ENCODE results near the gene CLDND2.

CLDND2 gene

DNA sequence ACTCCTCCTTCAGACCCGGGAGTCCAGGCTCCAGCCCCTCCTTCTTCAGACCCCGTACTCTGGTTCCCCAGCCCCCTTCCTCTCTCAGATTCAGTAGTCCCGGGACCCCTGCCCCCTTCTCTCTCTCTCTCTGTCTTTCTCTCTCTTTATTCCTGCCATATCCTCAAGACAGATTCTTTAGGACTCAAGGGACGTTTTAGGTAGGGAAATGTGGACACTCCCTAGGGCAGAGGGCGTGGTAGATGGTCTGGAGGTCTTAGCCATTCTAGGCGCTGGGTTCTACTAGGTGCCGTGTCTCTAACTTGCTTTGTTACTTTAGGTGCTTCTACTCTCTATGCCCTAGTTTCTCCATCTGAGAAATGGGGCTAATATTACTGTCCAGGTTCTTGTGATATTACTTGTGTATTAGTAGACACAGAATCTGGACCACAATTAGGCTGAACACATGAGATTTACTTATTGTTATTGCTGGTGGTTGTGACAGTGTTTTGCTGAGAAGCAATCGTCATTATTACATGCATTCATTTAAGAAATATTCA is 22.3 kb upstream of the CLDND2 start:
- H3K9me2 ChIP-seq (replicated peaks; ENCODE audit: control insufficient read depth, low read length): no peaks in the 10 kb centered on the region
- no peaks in the 10 kb centered on the region for H4K20me1 ChIP-seq (ENCODE audit: control insufficient read depth, insufficient read depth, low read depth, low read length)
- H3K27ac ChIP-seq (ENCODE audit: low read depth, low read length): no peak overlapping the region
- TF ChIP-seq EZH2phosphoT487 (IDR thresholded peaks at IDR 0.05; ENCODE audit: borderline replicate concordance, low read length): no peak
- TF ChIP-seq, protein P1, sequence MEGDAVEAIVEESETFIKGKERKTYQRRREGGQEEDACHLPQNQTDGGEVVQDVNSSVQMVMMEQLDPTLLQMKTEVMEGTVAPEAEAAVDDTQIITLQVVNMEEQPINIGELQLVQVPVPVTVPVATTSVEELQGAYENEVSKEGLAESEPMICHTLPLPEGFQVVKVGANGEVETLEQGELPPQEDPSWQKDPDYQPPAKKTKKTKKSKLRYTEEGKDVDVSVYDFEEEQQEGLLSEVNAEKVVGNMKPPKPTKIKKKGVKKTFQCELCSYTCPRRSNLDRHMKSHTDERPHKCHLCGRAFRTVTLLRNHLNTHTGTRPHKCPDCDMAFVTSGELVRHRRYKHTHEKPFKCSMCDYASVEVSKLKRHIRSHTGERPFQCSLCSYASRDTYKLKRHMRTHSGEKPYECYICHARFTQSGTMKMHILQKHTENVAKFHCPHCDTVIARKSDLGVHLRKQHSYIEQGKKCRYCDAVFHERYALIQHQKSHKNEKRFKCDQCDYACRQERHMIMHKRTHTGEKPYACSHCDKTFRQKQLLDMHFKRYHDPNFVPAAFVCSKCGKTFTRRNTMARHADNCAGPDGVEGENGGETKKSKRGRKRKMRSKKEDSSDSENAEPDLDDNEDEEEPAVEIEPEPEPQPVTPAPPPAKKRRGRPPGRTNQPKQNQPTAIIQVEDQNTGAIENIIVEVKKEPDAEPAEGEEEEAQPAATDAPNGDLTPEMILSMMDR (IDR thresholded peaks at IDR 0.05; ENCODE audit: low read depth, low read length, poor library complexity, severe bottlenecking): no peak
- no peaks in the 10 kb centered on the region for H3K27me3 ChIP-seq (ENCODE audit: control insufficient read depth, low read length)
- peak overlapping the region; percentile 65 for H3K4me2 ChIP-seq (ENCODE audit: low read length)
- peaks cover 6% of the 10 kb centered on the region for H3K79me2 ChIP-seq (ENCODE audit: control insufficient read depth, low read length)
- H3K4me1 ChIP-seq (ENCODE audit: control insufficient read depth, low read length): peaks cover 39% of the 10 kb centered on the region
- no peaks in the 10 kb centered on the region for H3K9me3 ChIP-seq (ENCODE audit: control insufficient read depth, insufficient read depth, low read length)
- H3K4me3 ChIP-seq (ENCODE audit: low read length): peak overlapping the region; percentile 62
- H3F3A ChIP-seq (ENCODE audit: control insufficient read depth, insufficient read depth): peaks cover 4% of the 10 kb centered on the region
- no peaks in the 10 kb centered on the region; the same call in 1 of the 2 replicates for H3K36me3 ChIP-seq (ENCODE audit: control insufficient read depth, low read length)

DNA sequence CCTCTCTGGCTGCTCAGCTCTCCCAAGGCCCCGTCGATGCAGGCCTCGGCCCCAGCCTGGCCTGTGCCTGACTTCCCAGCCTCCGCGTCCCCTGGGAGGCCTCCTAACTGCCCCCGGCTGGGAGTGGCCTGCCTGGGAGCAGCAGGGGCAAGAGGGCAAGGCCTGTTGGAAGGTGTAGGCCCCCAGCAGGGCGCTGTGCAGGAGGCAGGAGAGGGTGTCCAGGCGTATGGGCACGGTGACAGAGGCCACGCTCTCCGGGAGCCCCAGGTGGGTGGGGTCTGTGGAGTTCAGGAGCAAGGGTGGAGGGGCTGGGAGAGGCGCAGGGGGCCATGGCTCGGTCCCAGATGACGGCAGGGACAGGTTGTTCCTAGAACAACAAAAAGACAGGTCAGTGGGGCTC is 20.3 kb upstream of the CLDND2 start:
- Histone ChIP-seq H3K36me3 (ENCODE audit: control insufficient read depth, low read length) (no peaks in the 10 kb centered on the region), H3K9me2 (replicated peaks; ENCODE audit: control insufficient read depth, low read length) (no peaks in the 10 kb centered on the region), H3F3A (ENCODE audit: control insufficient read depth, insufficient read depth) (peaks cover 4% of the 10 kb centered on the region), H3K9me3 (ENCODE audit: control insufficient read depth, insufficient read depth, low read length) (no peaks in the 10 kb centered on the region), H3K4me3 (ENCODE audit: low read length) (no peak overlapping the region), H4K20me1 (ENCODE audit: control insufficient read depth, insufficient read depth, low read depth, low read length) (no peaks in the 10 kb centered on the region), H3K79me2 (ENCODE audit: control insufficient read depth, low read length) (no peaks in the 10 kb centered on the region), H3K27ac (ENCODE audit: low read depth, low read length) (no peak overlapping the region), H3K4me2 (ENCODE audit: low read length) (no peak overlapping the region), H3K4me1 (ENCODE audit: control insufficient read depth, low read length) (peaks cover 24% of the 10 kb centered on the region), H3K27me3 (ENCODE audit: control insufficient read depth, low read length) (no peaks in the 10 kb centered on the region)
- TF ChIP-seq EZH2phosphoT487 (IDR thresholded peaks at IDR 0.05; ENCODE audit: borderline replicate concordance, low read length): no peak
- TF ChIP-seq, protein P1 (IDR thresholded peaks at IDR 0.05; ENCODE audit: low read depth, low read length, poor library complexity, severe bottlenecking): no peak

DNA sequence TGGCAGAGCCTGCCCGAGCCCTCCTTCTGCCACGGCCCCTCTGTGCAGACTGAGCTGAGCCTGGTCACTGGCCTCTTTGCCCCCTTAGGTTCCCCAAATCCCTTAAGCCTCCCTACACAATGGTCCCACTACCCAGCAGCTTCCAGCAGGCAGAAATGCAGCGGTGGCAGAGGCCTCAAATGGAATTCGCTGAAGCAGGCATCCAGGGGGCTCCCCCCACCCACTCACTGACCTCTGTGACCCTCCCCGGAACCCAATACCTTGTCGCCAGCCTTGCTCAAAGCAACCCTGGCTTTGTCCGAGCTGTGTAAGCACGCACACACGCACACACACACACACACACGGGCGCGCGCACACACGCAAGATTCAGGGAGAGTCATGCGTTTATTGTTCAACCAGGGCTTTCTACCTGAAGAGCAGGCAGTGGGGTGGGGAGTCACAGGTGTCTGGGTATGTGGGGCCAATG is 19.2 kb upstream of the CLDND2 start, which contains the start of gene LIM2:
TSS of gene LIM2 (minus strand) at position 51 of the 466 bp plus-strand sequence. CDS start 531 bp downstream, outside the sequence.
- no peak within 1 kb of the TSS for H3K4me3 ChIP-seq (ENCODE audit: low read length)
- TF ChIP-seq, protein P1 (IDR thresholded peaks at IDR 0.05; ENCODE audit: low read depth, low read length, poor library complexity, severe bottlenecking): no peak
- TF ChIP-seq EZH2phosphoT487 (IDR thresholded peaks at IDR 0.05; ENCODE audit: borderline replicate concordance, low read length): no peak

More for the DNA sequence above, 19.2 kb upstream of the CLDND2 start, which contains the start of gene LIM2:
- Histone ChIP-seq H3K79me2 (ENCODE audit: control insufficient read depth, low read length) (no peaks in the 10 kb centered on the region), H3K27ac (ENCODE audit: low read depth, low read length) (no peak within 1 kb of the TSS), H3K27me3 (ENCODE audit: control insufficient read depth, low read length) (no peaks in the 10 kb centered on the region), H3K4me2 (ENCODE audit: low read length) (no peak within 1 kb of the TSS), H3K9me2 (replicated peaks; ENCODE audit: control insufficient read depth, low read length) (no peaks in the 10 kb centered on the region), H4K20me1 (ENCODE audit: control insufficient read depth, insufficient read depth, low read depth, low read length) (no peaks in the 10 kb centered on the region), H3K36me3 (ENCODE audit: control insufficient read depth, low read length) (no peaks in the 10 kb centered on the region), H3K4me1 (ENCODE audit: control insufficient read depth, low read length) (peaks cover 16% of the 10 kb centered on the region), H3F3A (ENCODE audit: control insufficient read depth, insufficient read depth) (peaks cover 4% of the 10 kb centered on the region), H3K9me3 (ENCODE audit: control insufficient read depth, insufficient read depth, low read length) (no peaks in the 10 kb centered on the region)
